ENCODE results near the gene SATB2.

The SATB2 gene

DNA sequence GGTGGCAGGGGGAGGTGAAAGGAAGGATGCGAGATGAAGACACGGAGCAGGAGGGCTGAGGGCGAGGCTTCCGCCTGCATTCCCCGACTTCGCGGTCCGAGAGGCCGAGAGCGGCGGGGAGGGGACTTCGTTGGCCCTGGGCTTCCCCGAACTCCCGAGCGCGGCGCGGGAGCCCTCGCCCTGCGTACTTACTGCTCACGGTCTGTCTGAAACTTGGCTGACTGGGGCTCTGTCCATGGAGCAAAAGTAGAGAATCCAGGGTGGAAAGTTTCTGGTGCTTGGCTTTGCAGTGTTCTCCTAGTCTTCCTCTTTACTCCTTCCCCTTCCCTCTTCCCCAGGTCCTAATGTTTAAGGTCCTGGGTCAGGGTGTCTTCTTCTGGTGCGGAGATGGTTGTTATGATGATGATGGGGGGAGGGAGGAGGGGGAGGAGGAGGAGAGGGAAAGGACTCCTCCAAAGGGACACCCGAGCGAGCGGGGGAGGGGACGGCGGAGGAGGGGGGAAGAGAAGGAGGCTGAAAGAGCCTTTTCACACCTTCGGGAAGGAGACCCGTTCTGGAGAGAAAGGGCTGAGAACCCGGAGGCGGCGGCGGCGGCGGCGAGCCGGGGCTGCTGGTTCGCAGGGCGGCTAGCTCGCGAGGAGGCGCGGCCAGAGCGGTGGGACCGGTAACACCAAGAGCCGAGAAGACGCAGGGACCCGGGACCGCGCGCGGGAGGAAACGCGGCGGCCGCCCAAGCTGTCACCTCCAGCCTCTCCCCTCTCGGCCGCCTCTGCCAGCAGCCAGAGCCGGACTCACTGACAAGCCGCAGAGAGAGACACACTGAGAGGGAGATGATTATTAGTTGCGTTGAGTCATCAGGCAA, at the start of gene SATB2:
Gene SATB2, minus strand, starts transcription at position 793 of the 862 bp plus-strand sequence. CDS start 1,902 bp downstream, outside the sequence.
- DNase-seq = peak; percentile 28

DNA sequence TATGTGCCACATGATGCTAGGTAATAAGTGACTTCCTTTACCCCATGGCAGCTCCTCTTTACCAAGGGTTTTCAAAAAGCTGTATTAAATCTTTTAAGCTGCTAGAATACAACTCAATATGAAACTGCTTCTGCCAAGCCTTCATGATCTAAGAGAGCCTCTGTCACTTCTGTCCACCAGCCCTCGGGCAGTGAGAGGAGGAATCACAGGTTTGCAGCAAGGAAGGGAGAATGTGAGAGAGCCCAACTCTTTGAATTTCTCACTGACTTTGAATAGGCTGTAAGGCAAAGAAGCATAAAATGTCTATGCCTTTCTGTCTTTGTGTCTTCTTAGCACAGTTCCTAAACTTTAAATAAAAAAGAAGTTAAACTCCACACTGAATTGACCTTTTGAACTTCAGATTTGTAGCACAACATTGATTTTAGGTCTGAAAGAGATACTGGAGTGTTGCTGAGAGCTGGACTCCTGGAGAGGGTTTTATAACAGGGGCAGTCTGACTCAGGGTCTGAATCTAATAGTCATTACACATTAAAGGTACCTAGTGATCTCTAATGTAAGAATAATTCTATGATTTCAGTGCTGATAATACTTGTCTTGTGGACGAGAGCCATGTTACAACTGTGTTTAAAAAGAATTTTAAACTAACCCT, 48.1 kb upstream of the SATB2 start:
- DNase-seq = no peak

DNA sequence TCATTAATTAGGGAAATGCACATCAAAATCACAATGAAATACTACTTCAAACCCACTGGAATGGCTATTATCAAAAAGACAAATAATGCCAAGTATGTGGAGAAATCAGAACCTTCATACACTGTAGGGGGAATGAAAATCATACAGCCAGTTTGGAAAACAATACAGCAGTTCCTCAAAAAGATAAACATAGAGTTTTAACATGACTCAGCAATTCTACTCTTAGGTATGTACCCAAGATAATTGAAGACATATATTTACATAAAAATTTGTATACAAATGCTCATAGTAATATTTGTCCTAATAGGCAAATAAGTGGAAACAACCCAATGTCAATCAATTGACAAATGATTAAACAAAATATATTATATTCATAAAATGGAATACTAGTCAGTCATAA, 45.4 kb upstream of the SATB2 start:
- DNase-seq = no peak

DNA sequence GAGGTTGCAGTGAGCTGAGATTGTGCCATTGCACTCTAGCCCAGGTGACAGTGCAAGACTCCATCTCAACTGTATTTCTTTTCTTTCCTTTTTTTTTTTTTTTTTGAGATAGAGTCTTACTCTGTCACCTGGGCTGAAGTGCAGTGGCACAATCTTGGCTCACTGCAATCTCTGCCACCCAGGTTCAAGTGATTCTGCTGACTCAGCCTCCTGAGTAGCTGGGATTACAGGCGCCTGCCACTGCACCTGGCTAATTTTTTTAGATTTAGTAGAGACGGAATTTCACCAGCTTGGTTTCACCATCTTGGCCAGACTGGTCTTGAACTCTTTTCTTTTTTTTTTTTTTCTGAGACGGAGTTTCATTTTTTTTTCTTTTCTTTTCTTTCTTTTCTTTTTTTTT, 41.3 kb upstream of the SATB2 start:
- no peak for DNase-seq

DNA sequence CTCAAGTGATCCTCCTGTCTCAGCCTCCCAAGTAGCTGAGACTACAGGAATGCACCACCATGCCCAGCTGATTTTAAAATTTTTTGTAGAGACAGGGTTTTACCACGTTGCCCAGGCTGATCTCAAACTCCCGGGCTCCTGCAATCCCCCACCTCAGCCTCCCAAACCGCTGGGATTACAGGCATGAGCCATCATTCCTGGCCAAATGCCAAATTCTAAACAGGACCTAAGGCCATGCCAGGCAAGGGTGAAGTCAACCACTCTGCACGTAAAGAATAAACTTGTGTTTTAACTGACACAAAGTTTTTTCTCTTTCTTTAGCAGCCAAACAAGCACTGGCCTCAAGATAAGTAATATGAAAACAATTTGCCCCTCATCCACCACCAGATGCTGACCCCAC, 37.4 kb upstream of the SATB2 start:
- DNase-seq = no peak

DNA sequence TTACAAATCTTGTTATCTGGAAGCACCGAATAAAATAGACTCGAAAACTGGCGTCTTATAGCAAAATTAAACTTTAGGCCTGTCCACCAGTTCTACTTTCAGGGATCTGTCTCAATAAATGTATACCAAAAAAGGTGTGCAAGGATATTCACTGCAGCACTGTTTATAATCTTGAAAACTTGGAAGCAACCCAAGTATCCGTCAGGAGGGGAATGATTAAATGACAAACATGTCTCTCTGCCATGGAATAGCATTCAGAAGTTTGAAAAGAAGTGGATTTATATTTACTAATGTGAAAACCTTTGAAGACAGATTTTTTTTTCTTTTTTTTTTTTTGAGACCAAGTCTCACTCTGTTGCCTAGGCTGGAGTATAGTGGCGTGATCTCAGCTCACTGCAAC, 32.3 kb upstream of the SATB2 start:
- DNase-seq = peak; percentile 42

DNA sequence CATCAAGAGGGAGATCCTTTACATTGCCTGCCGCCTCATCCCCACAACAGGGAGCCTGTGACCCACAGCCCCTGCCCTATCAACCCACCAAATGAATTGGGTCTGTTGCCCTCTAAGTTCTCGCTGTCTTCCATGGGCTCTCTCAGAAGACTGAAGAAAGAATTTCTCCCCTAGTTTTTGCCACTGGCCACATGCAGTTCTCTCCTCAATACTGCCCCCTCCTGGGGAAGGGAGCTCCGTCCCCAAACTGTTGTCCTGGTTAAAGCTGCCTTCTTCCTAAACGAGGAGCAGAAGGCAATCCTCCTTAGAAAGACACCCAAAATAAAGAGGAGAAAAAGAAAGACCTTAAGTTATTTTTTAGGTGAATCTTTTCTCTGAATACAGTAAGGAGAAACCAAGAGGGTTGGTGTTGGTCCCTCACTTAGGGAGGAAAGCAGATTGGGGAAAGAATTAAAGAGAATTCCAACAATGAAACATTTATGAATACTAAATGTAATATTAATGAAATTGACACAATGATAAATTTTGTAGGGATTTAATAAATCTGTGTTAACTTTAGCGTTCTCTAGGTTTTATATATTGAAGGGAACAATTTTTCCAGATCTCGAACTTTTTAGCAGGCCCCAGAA, 31.1 kb upstream of the SATB2 start:
- peak; percentile 20 for DNase-seq

DNA sequence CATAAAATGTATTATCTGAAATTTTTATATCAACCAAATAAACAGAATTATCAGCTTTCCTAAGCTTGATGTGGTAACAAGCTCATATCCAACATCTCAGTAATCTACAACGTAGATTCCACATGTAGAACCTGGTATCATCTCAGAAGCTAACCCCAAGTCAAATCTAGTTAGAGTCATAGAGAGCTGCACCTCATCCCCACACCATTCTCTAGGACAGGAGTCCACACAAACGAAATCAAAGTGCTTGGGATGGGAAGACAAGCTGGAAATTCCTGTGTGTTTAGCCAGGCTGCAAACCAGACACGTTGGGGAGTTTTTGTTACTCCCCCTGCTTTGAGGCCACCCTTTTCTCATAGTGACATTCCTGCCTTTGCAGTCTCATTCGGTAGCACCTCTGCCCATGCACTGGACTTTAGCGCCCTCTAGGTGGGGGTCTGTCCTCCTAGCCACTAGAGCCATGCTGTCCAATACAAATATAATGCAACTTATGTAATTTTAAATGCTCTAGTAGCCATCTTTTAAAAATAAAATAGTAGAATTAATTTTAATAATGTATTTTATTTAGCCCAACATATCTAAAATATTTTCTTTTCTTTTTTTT, 28.1 kb upstream of the SATB2 start:
- peak; percentile 55 for DNase-seq

DNA sequence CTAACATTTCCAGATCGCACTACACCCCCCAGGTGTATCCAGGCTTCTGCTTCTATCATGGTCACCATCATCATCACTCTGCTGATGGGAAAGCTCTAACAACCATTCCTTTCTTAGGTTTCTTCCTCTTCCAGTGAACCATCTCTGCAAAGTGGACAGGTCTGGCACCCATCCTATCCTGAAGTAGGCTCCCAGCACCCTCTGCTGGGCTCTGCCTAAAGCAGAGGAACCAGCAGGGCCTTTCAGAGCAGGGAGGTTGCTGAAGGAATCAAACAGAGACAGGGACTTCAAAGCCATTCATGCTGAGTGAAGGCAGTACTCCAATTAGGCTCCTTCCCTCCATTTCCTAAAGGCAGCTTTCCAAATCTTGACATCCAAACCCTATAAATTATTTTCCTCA, 27.2 kb upstream of the SATB2 start:
- peak; percentile 31 for DNase-seq

DNA sequence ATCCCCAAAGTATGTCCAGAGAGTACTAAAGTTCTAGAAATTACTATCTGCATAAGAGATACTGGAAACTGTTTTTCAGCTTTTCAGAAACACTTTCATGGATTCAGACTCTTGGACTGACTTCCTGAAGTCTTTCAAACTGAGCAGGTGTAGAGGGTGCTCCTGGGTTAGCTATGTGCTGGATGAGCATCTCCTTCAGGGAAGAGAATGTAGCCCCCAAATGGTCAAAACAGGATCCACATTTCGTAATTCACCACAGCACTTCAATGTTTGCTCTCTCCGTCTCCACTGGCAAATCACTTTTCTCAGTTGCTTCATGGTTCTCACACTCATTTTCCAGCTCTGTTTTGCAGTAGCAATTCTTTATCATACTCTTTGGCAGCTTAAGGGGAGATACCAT, 23.2 kb upstream of the SATB2 start:
- DNase-seq = no peak

DNA sequence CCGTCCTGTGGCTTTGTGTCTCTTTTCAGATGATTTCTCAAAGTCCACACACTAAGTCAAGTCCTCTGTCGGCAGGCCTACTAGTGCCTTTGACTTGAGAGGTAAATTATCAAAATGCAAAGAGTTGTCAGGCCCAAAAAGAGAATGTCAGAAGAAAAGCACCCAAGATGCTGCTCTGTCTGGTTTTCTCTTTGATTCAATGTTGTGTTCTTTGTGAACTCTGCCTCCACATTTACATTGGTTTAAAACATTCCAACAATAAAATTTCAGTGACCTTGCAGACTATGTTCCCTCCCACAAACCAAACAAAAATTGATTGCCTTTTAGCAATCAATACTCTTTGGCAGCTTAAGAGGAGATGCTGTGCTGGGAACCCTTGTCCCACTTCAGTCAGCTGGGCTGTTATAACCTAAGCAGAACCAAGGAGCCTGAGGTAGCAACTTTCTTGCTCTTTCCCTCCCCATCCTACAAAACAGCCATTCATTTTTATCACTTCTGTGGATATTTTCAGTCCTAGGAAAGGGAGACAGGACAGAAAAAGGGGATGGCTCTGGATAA, 19.6 kb upstream of the SATB2 start:
- DNase-seq = no peak

DNA sequence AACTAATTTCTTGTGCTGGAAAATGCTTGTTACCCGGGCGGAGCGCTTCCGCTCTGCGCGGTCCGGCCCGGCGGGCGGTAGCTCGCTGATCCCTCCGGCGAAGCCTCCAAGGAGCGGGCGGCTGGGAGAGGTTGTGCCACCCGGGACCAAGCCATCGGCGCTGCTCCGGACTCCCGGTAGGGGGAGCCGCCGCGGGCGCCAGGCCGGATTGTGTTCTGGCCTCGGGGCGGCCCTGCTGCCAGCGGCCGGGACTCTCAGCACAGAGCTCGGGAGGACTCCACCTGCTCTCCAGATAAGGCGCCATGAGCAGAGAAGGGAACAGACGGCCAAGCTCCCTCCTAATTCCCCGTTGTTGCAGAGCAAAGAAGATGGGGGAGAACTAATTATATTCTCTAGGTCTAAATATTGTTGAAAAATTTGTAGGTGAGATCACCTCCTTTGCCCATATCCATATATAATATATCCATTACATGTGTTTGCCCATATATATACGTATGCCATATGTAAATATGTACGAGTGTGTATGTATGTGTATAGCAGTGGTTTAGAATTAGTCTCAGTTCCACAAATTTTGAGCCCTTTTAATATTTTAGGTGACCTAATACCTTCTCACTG, 13.8 kb upstream of the SATB2 start:
- DNase-seq = no peak

DNA sequence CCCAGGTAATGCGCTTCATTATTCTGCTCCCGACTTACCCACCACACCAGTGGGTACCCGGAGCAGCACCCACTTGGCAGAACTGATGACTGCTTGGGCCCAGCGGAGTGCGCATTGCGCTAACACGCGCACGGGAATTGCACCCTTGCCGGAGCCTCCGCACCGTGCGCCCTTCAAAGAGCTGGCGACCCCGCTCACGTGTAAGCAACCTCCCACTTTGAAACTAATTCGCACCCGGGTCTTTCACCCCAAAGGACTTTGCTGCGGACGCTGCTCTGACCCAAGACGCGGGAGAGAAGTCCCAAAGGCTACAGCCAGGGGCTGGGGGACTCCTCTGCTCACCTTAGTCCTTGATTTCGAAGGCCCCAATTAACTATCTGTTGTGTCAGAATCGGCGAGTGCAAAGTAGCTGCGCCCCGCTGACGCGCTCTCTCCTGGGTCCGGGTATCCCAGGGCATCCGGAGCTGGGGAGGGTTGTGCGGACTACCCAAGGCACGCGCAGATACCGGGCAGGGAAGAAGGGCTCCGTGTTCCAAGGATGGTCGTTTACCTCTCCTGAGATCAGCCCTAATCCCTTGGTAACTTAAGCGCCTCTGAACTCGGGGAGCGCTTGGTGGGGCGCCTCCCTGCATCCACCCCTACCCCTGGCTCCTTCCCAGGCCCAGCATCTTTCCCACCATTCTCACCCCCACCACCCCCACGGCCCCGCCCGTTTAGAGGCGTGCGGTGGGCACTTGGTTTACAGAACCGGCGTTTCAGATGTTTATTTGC, 13.1 kb upstream of the SATB2 start:
- DNase-seq = no peak

DNA sequence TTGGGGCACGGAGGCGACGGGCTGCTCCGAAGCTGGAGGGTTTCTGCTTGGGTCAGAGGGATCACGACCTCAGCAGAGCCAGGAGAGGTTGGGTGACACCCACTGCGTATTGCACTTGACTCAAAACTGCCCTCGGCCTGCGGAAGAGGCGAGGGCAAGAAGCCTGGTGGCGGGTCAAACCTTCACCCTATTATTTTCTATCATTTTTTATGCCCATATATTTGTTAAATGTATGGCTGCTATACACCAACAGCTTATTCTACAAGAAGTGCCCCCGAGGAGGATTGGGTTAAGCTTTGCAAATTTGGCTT, 12.6 kb upstream of the SATB2 start:
- no peak for DNase-seq

DNA sequence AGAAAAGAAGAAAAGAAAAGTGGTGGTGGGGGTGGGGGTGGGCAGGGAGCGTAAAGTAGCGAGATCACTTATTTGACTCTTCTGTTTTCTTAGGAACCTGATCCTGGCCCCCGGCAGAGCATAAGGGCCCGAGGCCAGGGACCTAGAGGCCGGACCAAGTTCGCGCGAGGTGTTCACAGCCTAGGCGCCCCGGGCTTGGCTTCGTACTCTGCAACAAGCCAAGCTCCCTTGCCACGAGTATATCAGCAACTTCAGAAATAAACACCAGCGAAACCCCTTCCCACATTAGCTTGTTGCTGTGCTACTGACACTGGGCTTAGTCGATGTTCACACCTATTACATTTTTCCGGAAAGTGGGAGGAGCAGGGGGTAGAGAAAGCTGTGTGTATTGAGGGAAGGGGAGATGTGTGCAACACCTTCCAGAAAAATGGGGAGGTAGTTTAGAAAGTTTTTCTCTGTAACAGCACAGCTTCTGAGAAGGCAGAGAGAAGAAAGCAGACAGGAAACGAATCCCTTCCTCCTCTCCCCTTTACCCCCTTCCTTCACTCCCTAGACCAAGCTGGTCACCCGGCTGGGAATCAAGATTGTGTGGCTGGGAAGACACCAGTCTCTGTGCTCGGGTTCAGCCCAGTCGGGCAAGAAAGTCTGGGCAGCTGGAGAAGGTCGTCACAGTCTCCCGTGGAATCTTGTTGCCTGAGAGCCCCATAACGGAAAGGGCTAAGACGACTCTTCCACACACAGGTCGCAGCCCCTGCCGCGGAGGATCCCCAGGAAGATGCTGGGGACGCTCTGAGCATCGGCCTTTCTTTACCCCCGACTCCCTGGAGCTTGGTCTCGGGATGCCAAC, 12.0 kb upstream of the SATB2 start:
- no peak for DNase-seq

DNA sequence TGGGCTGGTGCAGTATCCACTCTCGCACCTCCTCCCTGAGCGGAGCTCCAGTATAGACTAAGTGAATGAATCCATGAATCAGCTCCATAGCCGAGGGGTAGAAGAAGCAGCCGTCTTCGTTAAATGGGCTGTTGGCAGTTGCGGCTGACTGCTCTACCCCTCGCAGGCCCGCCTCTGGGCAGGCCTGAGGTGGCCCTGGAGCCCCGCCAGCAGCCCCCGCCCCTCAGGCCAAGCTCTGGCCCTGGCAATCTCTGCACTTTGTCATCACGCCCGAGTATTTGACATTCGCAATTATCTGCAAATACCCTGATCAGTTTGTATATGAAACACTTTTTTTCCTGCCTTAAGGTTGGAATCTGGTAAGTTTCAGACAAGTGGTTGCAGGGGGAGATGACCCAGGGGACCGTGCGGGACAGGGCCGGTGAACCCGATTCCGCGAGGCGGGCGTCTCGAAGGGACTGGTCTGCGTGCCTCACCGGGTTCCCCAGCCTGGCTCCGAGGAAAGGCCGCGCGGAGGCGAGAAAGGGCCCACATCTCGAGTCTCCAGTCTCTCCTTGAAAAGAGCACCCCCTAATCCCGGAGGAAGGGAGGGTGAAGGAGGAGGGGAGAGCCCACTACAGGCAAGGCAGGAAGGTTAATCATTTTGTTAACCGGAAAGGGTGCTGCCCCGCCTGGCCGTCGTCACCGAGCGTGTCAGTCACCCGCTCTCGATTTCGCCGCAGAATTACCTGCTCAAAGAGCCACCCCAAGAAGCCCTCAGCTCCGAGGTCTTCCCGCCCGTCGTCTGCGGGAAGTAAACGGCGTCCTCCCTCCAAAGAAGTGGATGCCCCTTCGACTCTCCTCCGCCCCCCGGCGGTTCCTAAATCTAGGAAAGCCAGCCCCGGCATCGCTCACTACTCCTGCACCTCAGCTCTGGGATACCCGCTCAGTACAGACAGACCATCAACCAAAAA, 11.1 kb upstream of the SATB2 start:
- DNase-seq = no peak

DNA sequence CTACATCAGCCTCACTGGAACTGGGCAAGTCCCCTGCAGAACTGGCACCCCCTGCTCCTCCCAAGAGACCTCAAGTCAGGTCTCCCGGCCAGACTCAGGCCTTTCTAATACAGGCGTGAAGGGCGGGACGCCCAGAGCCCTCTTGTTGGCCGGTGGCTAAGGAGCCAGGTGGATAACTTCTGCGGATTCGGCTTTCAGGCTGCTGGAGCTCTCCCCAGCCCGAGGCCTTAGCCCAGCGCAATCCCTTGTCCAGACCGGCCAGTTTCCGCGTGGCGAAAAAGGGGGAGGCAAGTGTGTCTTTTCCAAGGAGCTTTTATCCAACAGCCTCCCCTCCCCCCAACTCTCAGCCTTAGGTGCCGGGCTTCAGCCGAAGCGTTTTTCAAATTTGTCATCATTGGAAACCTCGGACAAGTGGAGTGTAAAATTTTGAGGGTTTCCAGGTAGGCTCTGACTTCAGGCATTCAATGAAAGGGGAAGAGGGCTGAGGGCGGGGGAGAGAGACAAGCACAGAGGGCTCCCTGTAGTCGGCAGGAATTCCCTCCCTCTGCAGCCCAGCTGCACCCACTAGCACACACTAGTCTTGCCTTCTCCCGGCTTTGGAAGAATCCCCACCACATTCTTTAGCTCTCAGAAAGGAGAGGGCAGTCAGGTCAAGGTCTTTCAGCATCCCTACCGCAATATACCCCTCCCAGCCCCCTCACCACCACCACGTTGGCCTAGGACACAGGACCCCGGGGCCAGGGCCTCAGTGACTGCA, 9.5 kb upstream of the SATB2 start:
- DNase-seq = no peak

DNA sequence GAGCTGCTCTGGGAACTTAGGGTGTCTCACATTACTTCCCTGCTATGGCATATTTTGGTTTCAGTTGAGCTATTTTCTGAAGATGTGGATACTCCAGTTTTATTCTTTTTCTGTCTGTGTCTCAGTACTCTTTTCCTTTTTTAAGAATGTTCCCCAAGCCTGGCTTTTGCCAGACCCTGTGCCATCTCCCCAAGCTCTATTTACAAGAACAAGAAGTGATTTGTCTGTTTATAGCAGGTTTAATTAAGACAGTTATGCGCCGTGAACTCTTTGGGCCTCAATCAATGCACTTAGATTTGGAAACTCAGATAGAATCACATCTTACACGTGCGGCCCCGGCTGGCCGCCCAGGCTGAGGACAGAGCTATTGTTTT, 8.9 kb upstream of the SATB2 start:
- DNase-seq = no peak

DNA sequence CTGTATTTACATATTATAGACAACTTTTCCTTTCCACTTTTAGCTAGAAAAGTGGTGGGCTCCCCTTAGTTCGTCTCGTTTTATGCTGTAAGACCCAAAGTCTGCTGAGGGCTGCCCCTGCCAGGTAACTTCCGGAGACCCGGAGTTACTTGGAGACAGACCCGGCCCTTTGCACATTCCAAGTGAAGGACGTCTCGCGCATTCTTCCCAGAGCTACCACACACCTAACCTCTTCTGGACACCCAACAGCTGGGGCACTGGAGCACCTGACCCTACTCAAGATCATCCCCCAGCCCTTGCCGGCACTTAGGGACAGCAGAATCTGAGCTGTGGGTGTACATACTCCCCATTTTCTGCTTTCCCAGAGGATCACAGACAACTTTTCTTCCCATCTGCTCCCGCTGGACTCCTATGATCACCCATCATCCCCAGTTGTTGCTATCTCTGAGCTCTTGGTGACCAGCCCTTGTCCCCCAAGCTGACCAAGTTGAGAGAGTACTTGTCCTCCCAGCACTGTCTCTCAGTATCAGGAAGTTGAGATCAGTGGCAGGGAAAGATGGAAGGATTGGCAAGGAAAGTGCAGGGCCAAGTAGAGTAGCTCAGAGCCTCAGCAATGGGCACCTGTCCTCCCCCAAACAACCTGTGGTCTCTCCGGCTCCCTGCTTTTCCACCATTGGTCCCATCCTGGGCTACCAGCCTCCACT, 8.4 kb upstream of the SATB2 start:
- DNase-seq = no peak

Data from NCI-H1105 treated with DMSO at 0.1 percent for 48 hours (cell line).